HG02642 (cell line): ENCODE measurements around the gene SHLD2.
A peak's percentile ranks its signal among the peaks of the same experiment; 100 is the strongest.
"Not testable (repeated sequence)": the region's sequence is repeated elsewhere in the genome, so short reads cannot be mapped to it uniquely, and the experiment has no call there.

Experiments used
- ATAC-seq: cut with Tn5 transposase; IDR thresholded peaks from one replicate; pipeline ENCODE4 v1.9.1; 2021; ENCODE audit warnings: mild to moderate bottlenecking; ENCODE audit not compliant: unreplicated experiment, poor library complexity

The SHLD2 gene

DNA sequence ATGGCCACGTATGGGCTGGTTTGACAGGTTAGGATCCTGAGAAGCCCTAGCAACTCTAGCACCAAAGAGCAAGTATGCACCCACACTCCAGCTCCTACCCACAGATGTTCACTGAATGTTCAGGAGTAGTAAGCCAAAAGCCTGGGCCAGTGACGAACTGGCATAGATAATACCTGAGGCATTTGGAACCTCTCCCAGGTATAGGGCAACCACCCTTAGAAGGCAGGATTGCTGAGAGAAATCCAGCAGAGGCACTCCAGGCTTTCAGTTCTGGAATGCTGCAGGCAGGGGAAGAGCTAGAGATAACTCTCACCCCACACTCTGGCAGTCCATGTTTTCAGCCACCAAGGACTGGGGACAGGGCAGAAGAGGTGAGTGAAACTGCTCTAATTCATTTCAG, 39.4 kb downstream of the SHLD2 start:
- not testable (repeated sequence) for ATAC-seq

- ATAC-seq, result not testable (repeated sequence)
Observed at GRCh38 chr10:87137478-87137877, 42.5 kb downstream of the SHLD2 start.

GRCh38 chr10:87142230-87143108, 47.5 kb downstream of the SHLD2 start:
- not testable (repeated sequence) for ATAC-seq

DNA sequence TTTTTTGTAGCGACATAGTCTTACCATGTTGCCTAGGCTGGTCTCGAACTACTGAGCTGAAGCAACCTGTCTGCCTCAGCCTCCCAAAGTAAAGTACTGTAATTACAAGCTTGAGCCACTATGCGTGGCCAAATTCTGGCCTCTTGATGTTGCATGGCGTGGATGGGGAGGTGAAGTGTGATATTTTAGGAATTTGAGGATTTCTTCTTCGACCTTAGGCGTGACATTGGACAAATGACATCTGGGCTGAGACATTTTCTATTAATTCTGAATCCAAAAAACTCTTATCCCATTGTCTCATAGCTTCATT, 48.1 kb downstream of the SHLD2 start:
- not testable (repeated sequence) for ATAC-seq

DNA sequence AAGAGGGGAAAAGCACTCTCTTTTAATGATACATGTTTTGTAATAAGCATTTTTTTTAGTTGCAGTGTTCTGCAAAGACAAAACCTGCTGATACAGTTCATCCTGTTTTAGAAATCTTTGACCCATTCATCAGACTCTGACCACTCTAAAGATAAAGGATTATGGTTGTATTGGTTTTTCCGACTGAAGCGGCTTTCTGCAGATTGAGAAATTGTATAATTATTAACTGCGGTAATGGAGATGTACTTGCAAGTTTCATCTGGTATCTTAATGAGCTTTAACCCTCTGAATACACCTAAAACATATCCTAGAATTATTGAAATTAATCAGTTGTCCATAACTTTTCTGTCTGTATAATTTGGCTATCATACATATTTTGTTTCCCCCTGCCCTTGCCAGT, 50.6 kb downstream of the SHLD2 start:
- not testable (repeated sequence) for ATAC-seq

- ATAC-seq, result not testable (repeated sequence)
Observed at GRCh38 chr10:87149020-87149609, 54.1 kb downstream of the SHLD2 start.

DNA sequence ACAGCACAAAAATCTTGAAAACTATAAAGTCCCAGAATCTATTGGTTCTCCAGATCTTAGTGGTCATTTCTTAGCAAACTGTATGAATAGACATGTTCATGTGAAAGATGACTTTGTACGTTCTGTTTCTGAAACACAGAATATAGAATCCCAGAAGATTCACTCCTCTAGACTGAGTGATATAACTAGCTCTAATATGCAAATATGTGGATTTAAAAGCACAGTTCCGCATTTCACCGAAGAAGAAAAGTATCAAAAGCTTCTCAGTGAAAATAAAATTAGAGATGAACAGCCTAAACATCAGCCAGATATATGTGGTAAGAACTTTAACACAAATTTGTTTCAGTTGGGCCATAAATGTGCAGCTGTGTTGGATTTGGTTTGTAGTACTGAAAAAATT, 56.5 kb downstream of the SHLD2 start:
- ATAC-seq, result not testable (repeated sequence)

DNA sequence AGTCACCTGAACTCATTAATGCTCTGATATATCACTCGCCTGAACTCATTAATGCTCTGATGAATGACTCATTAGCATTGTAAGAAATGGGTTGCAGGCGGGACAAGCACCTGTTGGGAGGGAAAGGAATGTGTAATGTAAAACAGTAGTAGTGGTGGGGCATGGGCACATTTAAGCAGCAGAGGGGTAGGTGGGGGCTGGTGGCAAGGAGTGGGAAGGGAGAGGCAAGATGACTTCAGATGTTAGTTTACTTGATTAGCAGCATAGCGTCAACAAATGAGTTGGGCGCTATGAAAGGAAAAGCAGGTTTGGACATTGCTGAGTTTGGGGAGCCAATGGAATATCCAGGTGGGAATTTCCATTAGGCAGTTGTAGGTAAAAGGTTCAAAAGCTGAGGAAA, 61.8 kb downstream of the SHLD2 start:
- not testable (repeated sequence) for ATAC-seq

DNA sequence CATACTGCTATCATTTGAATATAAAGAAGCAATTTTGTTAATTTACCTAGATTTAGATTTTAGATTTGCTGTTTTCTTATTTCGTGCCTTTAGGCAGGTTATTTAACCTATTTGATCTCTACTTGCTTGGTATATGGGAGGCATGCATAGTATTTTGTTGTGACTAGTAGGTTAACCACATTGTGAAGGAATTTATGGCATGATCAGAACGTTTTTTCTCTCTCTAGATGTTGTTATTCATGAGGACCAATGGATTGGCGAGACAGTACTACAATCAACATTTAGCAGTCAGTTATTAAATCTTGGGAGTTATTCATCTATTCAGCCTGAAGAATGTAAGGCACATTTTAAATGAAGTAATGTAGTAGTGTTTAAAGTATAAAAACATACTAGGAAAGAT, 62.8 kb downstream of the SHLD2 start:
- not testable (repeated sequence) for ATAC-seq

GRCh38 chr10:87162703-87163293, 67.8 kb downstream of the SHLD2 start:
- not testable (repeated sequence) for ATAC-seq

DNA sequence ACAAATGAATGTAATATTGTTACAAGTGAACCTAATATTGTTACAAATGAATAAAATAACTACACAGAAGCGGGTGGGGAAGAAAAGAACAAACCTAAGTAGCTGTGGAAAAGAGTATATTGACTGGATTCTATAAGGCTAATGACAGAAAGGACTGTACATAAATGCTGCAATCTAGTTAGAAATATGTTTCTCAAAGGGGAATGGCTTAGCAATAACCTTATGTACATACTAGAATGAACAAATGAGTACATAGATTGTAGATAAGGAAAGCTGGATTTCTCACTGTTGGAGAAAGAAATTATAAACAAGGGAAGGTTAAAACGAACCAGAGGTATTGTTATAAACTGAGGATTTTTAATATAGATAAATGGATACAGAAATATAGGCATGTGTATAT, 68.4 kb downstream of the SHLD2 start:
- ATAC-seq, result not testable (repeated sequence)

DNA sequence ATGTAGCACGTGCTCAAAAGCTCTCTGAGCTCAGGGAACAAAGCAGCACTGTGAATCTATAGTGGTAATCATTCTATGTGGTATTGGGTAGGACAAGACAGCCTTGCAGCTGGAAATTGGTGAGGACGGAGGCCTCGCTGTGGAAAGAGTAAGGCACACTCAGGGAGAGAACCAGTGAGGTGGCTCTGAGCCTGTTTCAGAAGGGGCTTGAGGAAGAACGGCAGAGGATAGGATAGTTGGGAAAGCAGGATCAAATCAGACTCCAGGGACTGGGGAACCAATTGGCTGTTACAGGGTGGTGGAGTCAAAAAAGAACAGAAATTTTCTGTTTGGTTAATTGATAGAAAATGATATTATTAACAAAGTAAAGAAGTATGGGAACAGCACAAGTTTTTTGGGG, 74.9 kb downstream of the SHLD2 start:
- ATAC-seq, result not testable (repeated sequence)

- not testable (repeated sequence) for ATAC-seq
Observed at GRCh38 chr10:87170705-87171104, 75.7 kb downstream of the SHLD2 start.

DNA sequence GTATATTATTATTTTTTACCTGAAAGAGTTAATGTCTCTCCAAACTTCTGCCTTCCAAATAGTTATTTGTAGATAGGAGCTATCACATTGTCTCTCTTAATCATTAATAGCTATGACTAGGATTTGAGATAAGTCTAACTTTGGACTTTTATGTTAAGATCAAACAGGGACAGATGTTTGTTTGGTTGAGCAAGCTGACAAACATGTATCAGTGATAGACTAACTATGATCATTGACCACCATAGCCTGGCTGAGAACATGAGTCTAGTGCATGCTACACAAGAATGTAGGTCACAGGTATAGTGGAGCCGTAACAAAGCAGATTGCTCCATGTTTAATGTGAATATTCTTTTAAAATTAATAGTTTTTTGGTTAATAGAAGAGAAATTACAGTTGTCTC, 76.7 kb downstream of the SHLD2 start:
- not testable (repeated sequence) for ATAC-seq

- not testable (repeated sequence) for ATAC-seq
Observed at GRCh38 chr10:87172178-87172577, 77.2 kb downstream of the SHLD2 start.

DNA sequence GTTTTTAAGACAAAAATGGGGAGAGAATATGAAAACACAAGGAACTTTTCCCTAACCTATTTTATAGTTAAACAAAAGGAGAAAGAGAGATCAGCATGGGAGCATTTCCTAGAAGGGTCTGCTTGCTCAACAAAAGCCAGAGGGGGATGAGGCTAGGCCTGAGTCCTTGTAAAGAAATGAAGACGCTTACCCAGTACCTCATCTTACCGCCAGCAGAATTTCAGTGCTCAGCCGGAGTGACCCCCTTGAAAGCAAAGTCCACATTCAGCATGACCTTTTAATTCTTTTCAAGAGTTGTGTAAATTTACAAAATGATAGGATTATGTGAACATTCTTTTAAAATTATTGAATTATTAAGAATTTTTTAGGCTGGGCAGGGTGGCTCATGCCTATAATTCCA, 82.6 kb downstream of the SHLD2 start:
- not testable (repeated sequence) for ATAC-seq

DNA sequence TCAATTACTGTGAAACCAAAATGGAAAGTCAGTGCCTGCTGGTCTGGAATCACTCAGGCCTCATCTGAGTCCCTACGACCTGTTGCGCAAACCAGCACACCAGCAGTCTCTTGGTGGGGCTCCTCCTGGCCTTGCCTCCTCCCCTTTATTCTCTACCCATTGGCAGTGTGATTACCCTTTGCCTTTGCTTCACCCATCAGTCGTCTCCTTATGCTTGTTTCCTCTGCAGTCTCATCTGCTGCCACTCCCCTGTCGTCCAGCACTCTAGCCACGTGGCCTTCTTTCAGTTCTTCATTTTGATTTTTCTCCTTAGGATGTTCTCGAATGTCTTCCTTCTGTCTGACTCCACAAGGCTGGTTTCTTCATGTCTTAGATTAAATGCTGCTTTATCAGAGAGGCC, 89.4 kb downstream of the SHLD2 start:
- not testable (repeated sequence) for ATAC-seq

GRCh38 chr10:87186016-87186415, 91.0 kb downstream of the SHLD2 start:
- not testable (repeated sequence) for ATAC-seq

- ATAC-seq, result not testable (repeated sequence)
Observed at GRCh38 chr10:87187573-87187972, 92.6 kb downstream of the SHLD2 start.

DNA sequence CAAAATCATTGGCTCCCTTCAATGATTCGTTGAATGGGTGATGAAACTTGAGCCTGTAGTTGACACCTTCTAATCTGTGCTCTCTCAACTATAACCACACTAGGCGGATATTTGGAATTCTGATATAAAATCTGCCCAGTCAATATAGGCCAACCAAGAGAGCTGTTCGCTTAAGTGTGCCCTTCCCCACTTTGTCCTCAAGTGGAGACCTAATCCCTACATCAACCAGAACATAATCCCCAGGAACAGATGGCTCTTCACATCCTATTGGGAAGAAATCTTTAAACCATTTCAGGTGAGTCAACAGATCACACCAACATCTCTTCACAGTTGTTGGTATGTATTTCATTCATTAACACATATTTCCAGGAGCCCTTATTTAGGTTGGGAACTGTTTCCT, 96.8 kb downstream of the SHLD2 start:
- ATAC-seq, result not testable (repeated sequence)

- ATAC-seq, result peak; percentile 43
Observed at GRCh38 chr10:87200924-87201323, 105.9 kb downstream of the SHLD2 start.
